Activated CD8-positive, alpha-beta memory T cell treated with anti-CD3 and anti-CD28 coated beads, Interleukin-2, amount 10 ng/mL, durations not matched to agents 7 days and 5 days (primary cell): ENCODE measurements around the gene ZNF362. TPM values are rescaled to one million over a fixed set of nuclear protein-coding genes. Genes with fewer than 3 reads are reported as not detected.

ENCODE experiments used
- ATAC-seq: fragments of 150-1000 bp; cut with Tn5 transposase; one replicate; pipeline ENCODE4 v1.10.0; 2021; ENCODE audit warnings: moderate library complexity
- CTCF ChIA-PET: fragments of 350-600 bp; sonication (Branson Sonifier 250); formaldehyde crosslinking; loops from one replicate; lab custom pipeline; 2021; ENCODE audit warnings: antibody characterized with exemption; lab: Charles Lee
- DNase-seq: peaks from one replicate; pipeline ENCODE4 v3.0.0-alpha.2; 2020
- H3K27ac Mint-ChIP-seq: one replicate; pipeline ENCODE4 v1.8.0; 2021; ENCODE audit warnings: mild to moderate bottlenecking, mixed read lengths
- H3K27me3 Mint-ChIP-seq: one replicate; pipeline ENCODE4 v1.8.0; 2021; ENCODE audit warnings: mixed read lengths
- H3K36me3 Mint-ChIP-seq: one replicate; pipeline ENCODE4 v1.8.0; 2021; ENCODE audit warnings: mild to moderate bottlenecking, mixed read lengths
- H3K4me1 Mint-ChIP-seq: one replicate; pipeline ENCODE4 v1.8.0; 2021; ENCODE audit warnings: mixed read lengths
- H3K4me3 Mint-ChIP-seq: one replicate; pipeline ENCODE4 v1.8.0; 2021; ENCODE audit warnings: mild to moderate bottlenecking, moderate library complexity, mixed read lengths
- H3K9me3 Mint-ChIP-seq: one replicate; pipeline ENCODE4 v1.8.0; 2022; ENCODE audit warnings: low read depth, mixed read lengths
- total RNA-seq, 2 experiments: library from RNA; stranded (reverse); gene quantifications; one replicate each; pipeline ENCODE4 v1.2.3, GENCODE V29; 2021

ZNF362 gene
- total RNA-seq, 2 experiments from 2014 or later = 13.7 to 16.5 TPM

GRCh38 chr1:33323663-33324477, 67.6 kb downstream of the ZNF362 start:
- H3K27me3 Mint-ChIP-seq = peaks cover 2% of the 10 kb centered on the region
- H3K4me1 Mint-ChIP-seq = peaks cover 6% of the 10 kb centered on the region
- H3K27ac Mint-ChIP-seq = no peak overlapping the region
- no peak overlapping the region for H3K4me3 Mint-ChIP-seq
- no peaks in the 10 kb centered on the region for H3K9me3 Mint-ChIP-seq
- CTCF ChIA-PET = interaction anchor here (1.4 to 2.3 kb wide), 2 partner anchors 28 kb away, joined by 3 to 9 read pairs; no protein-coding TSS in a partner anchor
- no peak for DNase-seq
- peaks cover 20% of the 10 kb centered on the region for H3K36me3 Mint-ChIP-seq
- no peak for ATAC-seq

GRCh38 chr1:33324677-33325575, 68.6 kb downstream of the ZNF362 start:
- H3K27ac Mint-ChIP-seq = no peak overlapping the region
- no peaks in the 10 kb centered on the region for H3K9me3 Mint-ChIP-seq
- no peaks in the 10 kb centered on the region for H3K27me3 Mint-ChIP-seq
- peaks cover 28% of the 10 kb centered on the region for H3K36me3 Mint-ChIP-seq
- H3K4me1 Mint-ChIP-seq = peaks cover 6% of the 10 kb centered on the region
- ATAC-seq = no peak
- no peak for DNase-seq
- CTCF ChIA-PET = interaction anchor here (1.4 kb wide), 1 partner anchor 29 kb away, joined by 3 read pairs; no protein-coding TSS in a partner anchor
- no peak overlapping the region for H3K4me3 Mint-ChIP-seq

GRCh38 chr1:33326785-33327184, 70.5 kb downstream of the ZNF362 start:
- H3K9me3 Mint-ChIP-seq = no peaks in the 10 kb centered on the region
- CTCF ChIA-PET = interaction anchor here (0.9 kb wide), 1 partner anchor 12 kb away, joined by 3 read pairs; no protein-coding TSS in a partner anchor
- H3K4me1 Mint-ChIP-seq = peaks cover 6% of the 10 kb centered on the region
- no peak overlapping the region for H3K27ac Mint-ChIP-seq
- H3K27me3 Mint-ChIP-seq = no peaks in the 10 kb centered on the region
- no peak overlapping the region for H3K4me3 Mint-ChIP-seq
- peaks cover 30% of the 10 kb centered on the region for H3K36me3 Mint-ChIP-seq
- no peak for ATAC-seq
- no peak for DNase-seq

- Mint-ChIP-seq H3K9me3 (no peaks in the 10 kb centered on the region), H3K4me1 (peaks cover 6% of the 10 kb centered on the region), H3K27ac (no peak overlapping the region), H3K36me3 (peaks cover 33% of the 10 kb centered on the region), H3K27me3 (no peaks in the 10 kb centered on the region), H3K4me3 (no peak overlapping the region)
- CTCF ChIA-PET = interaction anchor here (0.6 kb wide), 1 partner anchor 274 kb away, joined by 3 read pairs; no protein-coding TSS in a partner anchor
- DNase-seq = no peak
- ATAC-seq = peak; percentile 39
Observed at GRCh38 chr1:33327587-33328325, 71.5 kb downstream of the ZNF362 start.

GRCh38 chr1:33328817-33329216, 72.5 kb downstream of the ZNF362 start:
- Mint-ChIP-seq H3K27ac (no peak overlapping the region), H3K4me1 (peaks cover 6% of the 10 kb centered on the region), H3K27me3 (no peaks in the 10 kb centered on the region), H3K9me3 (no peaks in the 10 kb centered on the region), H3K4me3 (no peak overlapping the region), H3K36me3 (peaks cover 32% of the 10 kb centered on the region)
- CTCF ChIA-PET = interaction anchor here (0.5 to 0.8 kb wide), 3 partner anchors 8 to 127 kb away, joined by 3 read pairs; partner anchors contain the start of gene A3GALT2
- no peak for ATAC-seq
- no peak for DNase-seq

- peak overlapping the region; percentile 30 for H3K27ac Mint-ChIP-seq
- peaks cover 32% of the 10 kb centered on the region for H3K36me3 Mint-ChIP-seq
- no peaks in the 10 kb centered on the region for H3K9me3 Mint-ChIP-seq
- CTCF ChIA-PET = interaction anchor here (0.8 to 1.5 kb wide), 3 partner anchors 9 to 34 kb away, joined by 3 to 7 read pairs (median 3); partner anchors contain the start of gene A3GALT2
- H3K27me3 Mint-ChIP-seq = no peaks in the 10 kb centered on the region
- H3K4me1 Mint-ChIP-seq = peaks cover 6% of the 10 kb centered on the region
- DNase-seq = no peak
- ATAC-seq = no peak
- no peak overlapping the region for H3K4me3 Mint-ChIP-seq
Observed at GRCh38 chr1:33329600-33330305, 73.5 kb downstream of the ZNF362 start.

- Mint-ChIP-seq H3K4me1 (peaks cover 10% of the 10 kb centered on the region), H3K27ac (no peak overlapping the region), H3K27me3 (no peaks in the 10 kb centered on the region), H3K36me3 (peaks cover 29% of the 10 kb centered on the region), H3K4me3 (no peak overlapping the region), H3K9me3 (no peaks in the 10 kb centered on the region)
- CTCF ChIA-PET = interaction anchor here (0.8 to 1.5 kb wide), 2 partner anchors 32 to 35 kb away, joined by 3 to 7 read pairs; no protein-coding TSS in a partner anchor
- no peak for DNase-seq
- no peak for ATAC-seq
Observed at GRCh38 chr1:33330361-33330890, 74.1 kb downstream of the ZNF362 start.

- Mint-ChIP-seq H3K9me3 (no peaks in the 10 kb centered on the region), H3K4me3 (no peak overlapping the region), H3K4me1 (peaks cover 10% of the 10 kb centered on the region), H3K27ac (no peak overlapping the region), H3K36me3 (peaks cover 29% of the 10 kb centered on the region), H3K27me3 (no peaks in the 10 kb centered on the region)
- no peak for DNase-seq
- CTCF ChIA-PET = interaction anchor here (0.8 to 1.5 kb wide), 2 partner anchors 33 to 35 kb away, joined by 3 to 7 read pairs; no protein-coding TSS in a partner anchor
- ATAC-seq = no peak
Observed at GRCh38 chr1:33330906-33331305, 74.6 kb downstream of the ZNF362 start.

GRCh38 chr1:33331444-33332356, 75.4 kb downstream of the ZNF362 start:
- Mint-ChIP-seq H3K4me1 (peaks cover 10% of the 10 kb centered on the region), H3K27ac (no peak overlapping the region), H3K9me3 (no peaks in the 10 kb centered on the region), H3K4me3 (no peak overlapping the region), H3K27me3 (no peaks in the 10 kb centered on the region), H3K36me3 (peaks cover 26% of the 10 kb centered on the region)
- CTCF ChIA-PET = interaction anchor here (1.5 kb wide), 1 partner anchor 34 kb away, joined by 7 read pairs; no protein-coding TSS in a partner anchor
- no peak for DNase-seq
- ATAC-seq = no peak

GRCh38 chr1:33332357-33332789, 76.1 kb downstream of the ZNF362 start:
- no peak overlapping the region for H3K27ac Mint-ChIP-seq
- no peaks in the 10 kb centered on the region for H3K27me3 Mint-ChIP-seq
- CTCF ChIA-PET = no interaction called here
- H3K9me3 Mint-ChIP-seq = no peaks in the 10 kb centered on the region
- H3K36me3 Mint-ChIP-seq = peaks cover 24% of the 10 kb centered on the region
- no peak for DNase-seq
- H3K4me1 Mint-ChIP-seq = peaks cover 10% of the 10 kb centered on the region
- no peak for ATAC-seq
- no peak overlapping the region for H3K4me3 Mint-ChIP-seq

- H3K27me3 Mint-ChIP-seq = no peaks in the 10 kb centered on the region
- CTCF ChIA-PET = no interaction called here
- H3K9me3 Mint-ChIP-seq = no peaks in the 10 kb centered on the region
Observed at GRCh38 chr1:33332881-33333280, 76.6 kb downstream of the ZNF362 start.

More at GRCh38 chr1:33332881-33333280, 76.6 kb downstream of the ZNF362 start:
- H3K4me1 Mint-ChIP-seq = peaks cover 10% of the 10 kb centered on the region
- H3K4me3 Mint-ChIP-seq = no peak overlapping the region
- peaks cover 24% of the 10 kb centered on the region for H3K36me3 Mint-ChIP-seq
- no peak for ATAC-seq
- H3K27ac Mint-ChIP-seq = no peak overlapping the region
- DNase-seq = no peak
